B cell (primary cell): ENCODE measurements around the gene SWAP70. TPM values are rescaled to one million over a fixed set of nuclear protein-coding genes. Genes with fewer than 3 reads are reported as not detected.
A peak's percentile ranks its signal among the peaks of the same experiment; 100 is the strongest.

Experiments used
- ATAC-seq: fragments of 200-7000 bp; cut with Tn5 transposase; one replicate; pipeline ENCODE4 v1.10.0; 2021; ENCODE audit warnings: low read depth, mild to moderate bottlenecking, moderate number of reproducible peaks, moderate library complexity
- CTCF ChIA-PET: fragments of 350-600 bp; sonication (Branson Sonifier 250); formaldehyde crosslinking; loops from one replicate; lab custom pipeline; 2021; ENCODE audit warnings: antibody characterized with exemption, inconsistent platforms; lab: Charles Lee
- POLR2A ChIA-PET: fragments of 350-600 bp; sonication (Branson Sonifier 250); formaldehyde crosslinking; loops from one replicate; lab custom pipeline; 2021; ENCODE audit warnings: antibody characterized with exemption; lab: Charles Lee
- DNase-seq: peaks from one replicate; pipeline ENCODE4 v3.0.0; 2013
- H2AFZ ChIP-seq: 2 replicates; pipeline ENCODE4 v1.6.1; 2012; ENCODE audit warnings: mild to moderate bottlenecking, low read depth, low read length; ENCODE audit not compliant: insufficient read depth, poor library complexity, severe bottlenecking
- H3K27ac ChIP-seq, 2 donors: 1 replicate in 1 of 2; 2 replicates in 1 of 2; pipeline ENCODE4 v1.5.1; 2012 to 2013; ENCODE audit warnings: low read length in 2 of 2, mild to moderate bottlenecking in 2 of 2, moderate library complexity in 1 of 2
- H3K27me3 ChIP-seq, 4 experiments: fragments of 200-600 bp in 1 of 4; sonication (generic) in 1 of 4; replicated peaks in 1 of 4; 1 replicate in 2 of 4; 2 replicates in 2 of 4; pipeline versions ENCODE4 v1.6.1 to v1.7.0; 2013 to 2016; ENCODE audit warnings: low read length in 3 of 4, mild to moderate bottlenecking in 2 of 4, mixed read lengths in 1 of 4, moderate library complexity in 1 of 4; ENCODE audit not compliant: insufficient read depth in 4 of 4, control insufficient read depth in 3 of 4; ENCODE audit errors: control extremely low read depth in 1 of 4
- H3K36me3 ChIP-seq, 2 experiments: replicated peaks in 1 of 2; 1 replicate in 1 of 2; 2 replicates in 1 of 2; pipeline versions ENCODE4 v1.6.1 to v1.7.1; 2013; ENCODE audit warnings: low read length in 1 of 2; ENCODE audit not compliant: insufficient read depth in 2 of 2, control insufficient read depth in 1 of 2; ENCODE audit errors: control extremely low read depth in 1 of 2, extremely low read depth in 1 of 2
- H3K4me1 ChIP-seq, 2 donors: fragments of 200-600 bp in 1 of 2; sonication (generic) in 1 of 2; 1 replicate in 1 of 2; 2 replicates in 1 of 2; pipeline versions ENCODE4 v1.5.1 to v1.6.1; 2013 to 2017; ENCODE audit warnings: low read length in 2 of 2; ENCODE audit not compliant: control insufficient read depth in 2 of 2, insufficient read depth in 2 of 2
- H3K4me2 ChIP-seq: replicated peaks from 2 replicates; pipeline ENCODE3; 2012; ENCODE audit warnings: mild to moderate bottlenecking, low read depth, low read length; ENCODE audit not compliant: poor library complexity, severe bottlenecking
- H3K4me3 ChIP-seq, 5 experiments: fragments of 200-600 bp in 1 of 5; sonication (generic) in 1 of 5; 1 replicate in 3 of 5; 2 replicates in 2 of 5; pipeline versions ENCODE4 v1.5.1 to v1.7.0; 2011 to 2016; ENCODE audit warnings: low read length in 4 of 5, mild to moderate bottlenecking in 4 of 5, low read depth in 2 of 5, control low read depth in 1 of 5, moderate library complexity in 1 of 5; ENCODE audit not compliant: insufficient read depth in 1 of 5; ENCODE audit errors: control extremely low read depth in 1 of 5, extremely low read depth in 1 of 5
- H3K79me2 ChIP-seq: fragments of 200-600 bp; sonication (generic); one replicate; pipeline ENCODE4 v1.6.0; 2016; ENCODE audit warnings: low read length; ENCODE audit not compliant: control insufficient read depth, insufficient read depth
- H3K9ac ChIP-seq: fragments of 200-600 bp; sonication (generic); 2 replicates; pipeline ENCODE4 v1.6.1; 2017; ENCODE audit warnings: mild to moderate bottlenecking, low read length, moderate library complexity
- H3K9me3 ChIP-seq, 3 donors: one replicate each; pipeline versions ENCODE4 v1.6.1 to v1.7.1; 2013; ENCODE audit warnings: low read length in 2 of 3; ENCODE audit not compliant: control insufficient read depth in 2 of 3, insufficient read depth in 1 of 3; ENCODE audit errors: control extremely low read depth in 1 of 3
- H4K20me1 ChIP-seq: 2 replicates; pipeline ENCODE4 v1.6.0; 2012; ENCODE audit warnings: mild to moderate bottlenecking, low read length; ENCODE audit not compliant: insufficient read depth, control insufficient read depth, poor library complexity, severe bottlenecking
- H3K27ac Mint-ChIP-seq: one replicate; pipeline ENCODE4 v1.8.0; 2021; ENCODE audit warnings: mixed read lengths
- H3K27me3 Mint-ChIP-seq: one replicate; pipeline ENCODE4 v1.8.0; 2021; ENCODE audit warnings: mixed read lengths
- H3K4me1 Mint-ChIP-seq: one replicate; pipeline ENCODE4 v1.8.0; 2021; ENCODE audit warnings: mixed read lengths
- H3K4me3 Mint-ChIP-seq: one replicate; pipeline ENCODE4 v1.8.0; 2021; ENCODE audit warnings: mixed read lengths
- H3K9me3 Mint-ChIP-seq: one replicate; pipeline ENCODE4 v1.8.0; 2022; ENCODE audit warnings: mixed read lengths; ENCODE audit not compliant: insufficient read depth
- CTCF ChIP-seq: fragments of 200-600 bp; IDR thresholded peaks from one replicate; pipeline ENCODE4 v1.8.0; 2022; ENCODE audit warnings: antibody characterized with exemption, mild to moderate bottlenecking
- EZH2 ChIP-seq: IDR thresholded peaks from 2 replicates; pipeline ENCODE4 v1.6.1; 2012; ENCODE audit warnings: borderline replicate concordance, low read depth, mild to moderate bottlenecking, moderate library complexity, low read length; ENCODE audit not compliant: insufficient read depth, poor library complexity, severe bottlenecking
- WGBS: methylation state at CpG from one replicate; pipeline ENCODE4 v1.1.5; 2013; ENCODE audit warnings: missing lambda C conversion rate; ENCODE audit not compliant: insufficient coverage; 5-methylcytosine and 5-hydroxymethylcytosine counted together
- intact Hi-C: fragments of 100-400 bp; cut with micrococcal nuclease; formaldehyde crosslinking; loops from one replicate; pipeline ENCODE4 v1.10.0; 2022
- polyA plus RNA-seq: library from polyadenylated mRNA; depleted of rRNA; stranded (reverse); fragments of >200 nt; gene quantifications from 2 replicates; pipeline ENCODE4 v1.2.3, GENCODE V29; 2012
- total RNA-seq, 2 donors: library from RNA; stranded (reverse); fragments of 120-200 nt in 1 of 2; gene quantifications; 1 replicate in 1 of 2; 2 replicates in 1 of 2; pipeline versions ENCODE4 v1.2.3 to v1.2.4, GENCODE V29; 2013 to 2022

The SWAP70 gene
- total and polyA plus RNA-seq, 2 donors (not counting 1 experiment from before 2014, with no cell fraction given), result 69.8 to 200 TPM

DNA sequence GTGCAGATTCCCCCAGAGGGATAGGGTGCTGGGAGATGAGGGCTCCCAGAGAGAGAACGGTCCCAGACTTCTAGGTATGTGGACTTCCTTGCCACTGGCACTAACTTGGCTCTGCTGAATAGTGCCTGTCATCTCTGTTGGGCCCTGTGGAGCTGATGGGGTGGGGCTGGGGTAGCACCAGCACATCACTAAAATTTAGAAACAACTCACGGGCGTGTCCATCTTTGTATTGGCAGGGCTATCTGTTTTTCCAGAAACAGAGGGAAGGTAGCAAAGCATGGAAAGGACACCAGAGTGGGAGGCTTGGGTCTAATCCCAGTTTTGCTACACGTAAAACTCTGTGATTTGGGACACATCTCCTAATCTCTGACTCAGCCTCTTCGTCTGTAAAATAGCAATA, 25.8 kb downstream of the SWAP70 start:
- Mint-ChIP-seq H3K4me3 (no peak overlapping the region), H3K27ac (no peak overlapping the region), H3K9me3 (no peaks in the 10 kb centered on the region), H3K4me1 (peaks cover 61% of the 10 kb centered on the region), H3K27me3 (no peaks in the 10 kb centered on the region)
- TF ChIP-seq CTCF (no peak), EZH2 (no peak)
- Histone ChIP-seq H3K9me3 (no peaks in the 10 kb centered on the region), H4K20me1 (no peaks in the 10 kb centered on the region), H3K9ac (peak overlapping the region; percentile 54), H3K4me3 (peak overlapping the region in 4 of 5 experiments; percentile 7 to 50 (median 26)), H2AFZ (no peak overlapping the region), H3K36me3 (peaks cover 2 to 49% of the 10 kb centered on the region in 2 experiments), H3K27me3 (no peaks in the 10 kb centered on the region), H3K27ac (peak overlapping the region; percentile 91 to 96), H3K4me1 (peaks cover 85 to 88% of the 10 kb centered on the region in 2 donors), H3K79me2 (peaks cover 94% of the 10 kb centered on the region), H3K4me2 (peak overlapping the region; percentile 82)
- 43% methylated on average over 1 of the region's 5 CpGs for WGBS
- no peak for DNase-seq
- CTCF ChIA-PET, result interaction anchor here (0.8 to 4.9 kb wide), 8 partner anchors 13 to 155 kb away, joined by 3 to 28 read pairs (median 4); no protein-coding TSS in a partner anchor
- ATAC-seq, result peak; percentile 6
- POLR2A ChIA-PET, result interaction anchor here (0.6 to 1.4 kb wide), 5 partner anchors 14 to 70 kb away, joined by 3 to 4 read pairs (median 3); no protein-coding TSS in a partner anchor
- intact Hi-C loops, result loop anchor here (1.0 to 2.0 kb wide), 5 partner anchors 13 to 75 kb away; no protein-coding TSS in a partner anchor

- no peaks in the 10 kb centered on the region for H3K9me3 Mint-ChIP-seq
- Histone ChIP-seq H3K4me1 (peaks cover 75 to 83% of the 10 kb centered on the region in 2 donors), H3K79me2 (peaks cover 94% of the 10 kb centered on the region), H3K27me3 (no peaks in the 10 kb centered on the region), H3K4me2 (peak overlapping the region; percentile 82), H3K9me3 (no peaks in the 10 kb centered on the region), H3K9ac (peak overlapping the region; percentile 40), H2AFZ (no peak overlapping the region), H3K27ac (peak overlapping the region; percentile 91 to 96), H3K36me3 (peaks cover 5 to 51% of the 10 kb centered on the region in 2 experiments), H4K20me1 (no peaks in the 10 kb centered on the region), H3K4me3 (peak overlapping the region in 2 of 5 experiments; percentile 1 to 22)
- intact Hi-C loops, result loop anchor here (1.0 to 2.0 kb wide), 2 partner anchors 8 to 25 kb away; no protein-coding TSS in a partner anchor
- TF ChIP-seq EZH2 (no peak), CTCF (no peak)
- peak overlapping the region; percentile 77 for H3K4me3 Mint-ChIP-seq
- DNase-seq (no peak), ATAC-seq (no peak)
- peaks cover 55% of the 10 kb centered on the region for H3K4me1 Mint-ChIP-seq
- ChIA-PET POLR2A (interaction anchor here (0.7 to 2.2 kb wide), 9 partner anchors 12 to 494 kb away, joined by 3 to 5 read pairs (median 4); partner anchors contain the start of gene SWAP70), CTCF (interaction anchor here (0.5 to 3.1 kb wide), 20 partner anchors 9 to 1098 kb away, joined by 3 to 12 read pairs (median 4); no protein-coding TSS in a partner anchor)
- no peaks in the 10 kb centered on the region for H3K27me3 Mint-ChIP-seq
- peak overlapping the region; percentile 90 for H3K27ac Mint-ChIP-seq
Measured at GRCh38 chr11:9691865-9692264, 28.0 kb downstream of the SWAP70 start.
